GM12872 (cell line): ENCODE data around the gene CYS1.
A peak's percentile ranks its signal among the peaks of the same experiment; 100 is the strongest.

Experiments used
- CTCF ChIP-seq: IDR thresholded peaks from 3 replicates; pipeline ENCODE4 v1.5.1; 2011; ENCODE audit warnings: low read depth, mild to moderate bottlenecking, low read length, moderate library complexity; ENCODE audit not compliant: insufficient read depth

The CYS1 gene

DNA sequence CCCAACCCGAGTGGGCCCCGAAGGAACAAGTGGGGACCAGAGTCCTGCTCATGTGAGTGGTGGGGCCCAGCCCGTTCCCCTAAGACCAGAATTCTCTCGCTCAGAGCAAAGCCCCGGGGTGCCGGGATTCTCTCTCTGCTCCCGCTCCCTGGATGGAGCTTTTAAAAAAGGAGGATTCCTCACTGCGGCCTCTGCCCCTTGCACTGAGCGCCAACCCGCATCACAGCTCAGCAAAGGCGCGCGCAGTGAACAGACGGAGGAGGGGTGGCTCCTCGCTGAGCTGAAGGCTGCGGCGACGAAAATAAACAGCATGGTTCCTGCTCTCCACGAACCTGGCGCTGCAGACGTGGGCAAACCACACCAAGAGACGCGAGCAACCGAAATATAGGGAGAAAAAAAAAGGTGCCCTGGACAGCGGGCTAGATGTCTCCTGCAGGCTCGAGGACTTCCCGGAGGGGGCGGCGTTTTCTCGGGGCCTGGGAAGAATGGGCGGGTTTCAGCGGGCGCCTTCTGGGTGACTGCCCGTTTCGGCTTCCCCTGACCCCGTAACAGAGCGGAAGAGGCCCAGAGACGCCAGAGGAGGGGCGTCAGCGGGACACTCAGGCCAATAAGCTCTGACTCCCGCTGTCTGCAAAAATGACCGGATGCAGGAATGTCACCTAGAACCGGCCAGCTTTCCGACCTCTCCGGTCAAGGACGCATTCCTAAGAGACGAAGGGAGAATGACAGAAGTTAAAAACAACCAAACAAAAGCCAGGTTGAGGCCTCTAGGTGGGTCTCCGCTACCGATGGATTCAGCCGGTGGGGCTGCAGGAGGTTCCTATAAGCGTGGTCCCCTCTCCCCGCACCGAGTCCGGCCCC, 37.7 kb downstream of the CYS1 start:
- no peak for TF ChIP-seq CTCF

- no peak for TF ChIP-seq CTCF
Measured at GRCh38 chr2:10041711-10042110, 38.5 kb downstream of the CYS1 start.

GRCh38 chr2:10039658-10040410, 40.4 kb downstream of the CYS1 start:
- TF ChIP-seq CTCF = no peak

DNA sequence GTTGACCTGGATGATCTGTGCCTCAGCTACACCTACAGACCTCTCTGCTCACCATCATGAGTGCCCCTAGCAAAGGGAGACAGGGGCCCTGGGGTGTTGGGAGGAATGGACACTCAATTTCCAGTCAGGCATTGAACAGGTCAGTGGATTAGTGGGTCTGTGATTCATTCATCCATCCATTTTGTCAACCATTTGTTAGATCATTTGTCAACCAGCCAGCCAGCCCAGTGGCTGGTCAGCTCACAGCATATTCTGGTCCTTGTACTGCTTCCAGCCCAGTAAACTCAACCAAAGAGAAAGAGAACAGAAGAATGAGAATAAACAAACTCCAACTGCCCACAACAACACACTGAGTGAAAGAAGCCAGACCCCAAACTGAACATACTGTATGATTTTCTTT, 41.5 kb downstream of the CYS1 start:
- no peak for TF ChIP-seq CTCF

- TF ChIP-seq CTCF = no peak
Measured at GRCh38 chr2:10038123-10038522, 42.1 kb downstream of the CYS1 start.

- TF ChIP-seq CTCF = peak; percentile 64
Measured at GRCh38 chr2:10036095-10036884, 43.9 kb downstream of the CYS1 start.

GRCh38 chr2:10035633-10036032, 44.6 kb downstream of the CYS1 start:
- TF ChIP-seq CTCF = no peak
